ENCODE results near the gene GRIN2B. TPM values are rescaled to one million over a fixed set of nuclear protein-coding genes. Genes with fewer than 3 reads are reported as not detected.

The GRIN2B gene
- total RNA-seq, 1 experiment from 2014 or later: not detected

- H3K9me3 ChIP-seq (ENCODE audit: low read depth, low read length, poor library complexity, severe bottlenecking): no peaks in the 10 kb centered on the region
- peaks cover 5% of the 10 kb centered on the region for H3K27me3 ChIP-seq (replicated peaks; ENCODE audit: insufficient read depth, low read depth, low read length, poor library complexity)
- no peak overlapping the region for H3K4me3 ChIP-seq (ENCODE audit: low read depth, low read length, poor library complexity, severe bottlenecking)
- intact Hi-C loops (cut with micrococcal nuclease; ENCODE audit: unreplicated experiment): no loop called here
- H3K36me3 ChIP-seq (ENCODE audit: insufficient read depth, low read length, poor library complexity, severe bottlenecking): no peaks in the 10 kb centered on the region
- no peak overlapping the region for H3K27ac ChIP-seq (ENCODE audit: low read depth, low read length, poor library complexity, severe bottlenecking)
- BruUV-seq (replicated peaks): no TSS peak
- CTCF ChIA-PET: no interaction called here
- POLR2A ChIA-PET (ENCODE audit: low non-redundant PET): no interaction called here
- DNase-seq (ENCODE audit: low spot score): no peak
- H3K4me1 ChIP-seq (ENCODE audit: insufficient read depth, low read length, poor library complexity, severe bottlenecking): no peaks in the 10 kb centered on the region
- TF ChIP-seq CTCF (conservative IDR thresholded peaks at IDR 0.05; ENCODE audit: low read depth, low read length): no peak
- no peak for TF ChIP-seq EZH2 (IDR thresholded peaks at IDR 0.05; ENCODE audit: borderline replicate concordance, low read depth, low read length, poor library complexity, severe bottlenecking)
Observed at GRCh38 chr12:14018080-14018479, 36.7 kb upstream of the GRIN2B start.

- CTCF ChIA-PET: no interaction called here
Observed at GRCh38 chr12:14010989-14011388, 29.6 kb upstream of the GRIN2B start.

GRCh38 chr12:14007639-14008038, 26.2 kb upstream of the GRIN2B start:
- Histone ChIP-seq H3K4me1 (ENCODE audit: insufficient read depth, low read length, poor library complexity, severe bottlenecking) (no peaks in the 10 kb centered on the region), H3K9me3 (ENCODE audit: low read depth, low read length, poor library complexity, severe bottlenecking) (no peaks in the 10 kb centered on the region), H3K27me3 (replicated peaks; ENCODE audit: insufficient read depth, low read depth, low read length, poor library complexity) (peaks cover 44% of the 10 kb centered on the region), H3K4me3 (ENCODE audit: low read depth, low read length, poor library complexity, severe bottlenecking) (no peak overlapping the region), H3K36me3 (ENCODE audit: insufficient read depth, low read length, poor library complexity, severe bottlenecking) (no peaks in the 10 kb centered on the region), H3K27ac (ENCODE audit: low read depth, low read length, poor library complexity, severe bottlenecking) (no peak overlapping the region)
- POLR2A ChIA-PET (ENCODE audit: low non-redundant PET): no interaction called here
- no TSS peak for BruUV-seq (replicated peaks)
- intact Hi-C loops (cut with micrococcal nuclease; ENCODE audit: unreplicated experiment): no loop called here
- CTCF ChIA-PET: no interaction called here
- DNase-seq (ENCODE audit: low spot score): no peak
- TF ChIP-seq CTCF (conservative IDR thresholded peaks at IDR 0.05; ENCODE audit: low read depth, low read length) (no peak), EZH2 (IDR thresholded peaks at IDR 0.05; ENCODE audit: borderline replicate concordance, low read depth, low read length, poor library complexity, severe bottlenecking) (no peak)

More at GRCh38 chr12:14010989-14011388, 29.6 kb upstream of the GRIN2B start:
- no peak for DNase-seq (ENCODE audit: low spot score)
- no peaks in the 10 kb centered on the region for H3K36me3 ChIP-seq (ENCODE audit: insufficient read depth, low read length, poor library complexity, severe bottlenecking)
- peaks cover 15% of the 10 kb centered on the region for H3K27me3 ChIP-seq (replicated peaks; ENCODE audit: insufficient read depth, low read depth, low read length, poor library complexity)
- intact Hi-C loops (cut with micrococcal nuclease; ENCODE audit: unreplicated experiment): no loop called here
- H3K9me3 ChIP-seq (ENCODE audit: low read depth, low read length, poor library complexity, severe bottlenecking): peaks cover 3% of the 10 kb centered on the region
- no peak overlapping the region for H3K27ac ChIP-seq (ENCODE audit: low read depth, low read length, poor library complexity, severe bottlenecking)
- TF ChIP-seq CTCF (conservative IDR thresholded peaks at IDR 0.05; ENCODE audit: low read depth, low read length): no peak
- no peak for TF ChIP-seq EZH2 (IDR thresholded peaks at IDR 0.05; ENCODE audit: borderline replicate concordance, low read depth, low read length, poor library complexity, severe bottlenecking)
- H3K4me3 ChIP-seq (ENCODE audit: low read depth, low read length, poor library complexity, severe bottlenecking): no peak overlapping the region
- no peaks in the 10 kb centered on the region for H3K4me1 ChIP-seq (ENCODE audit: insufficient read depth, low read length, poor library complexity, severe bottlenecking)
- POLR2A ChIA-PET (ENCODE audit: low non-redundant PET): no interaction called here
- BruUV-seq (replicated peaks): no TSS peak

All from A673 (cell line).